Keratinocyte (primary cell): ENCODE results near the gene RARA. TPM values are rescaled to one million over a fixed set of nuclear protein-coding genes. Genes with fewer than 3 reads are reported as not detected.

Experiments used
- DNase-seq: peaks from one replicate; pipeline ENCODE4 v3.0.0-alpha.2; 2011; ENCODE audit warnings: low read depth, missing footprints, low spot score
- FAIRE-seq: peaks from 2 replicates; lab custom pipeline; 2011; peaks lifted over from hg19 to GRCh38; lab: Jason Lieb, UNC
- H2AFZ ChIP-seq: 2 replicates; pipeline ENCODE4 v1.6.0; 2012; ENCODE audit warnings: low read length, control low read depth, inconsistent platforms; ENCODE audit not compliant: control insufficient read depth
- H3K27ac ChIP-seq: 2 replicates; pipeline ENCODE4 v1.5.1; 2011; ENCODE audit warnings: low read length; ENCODE audit not compliant: control insufficient read depth, insufficient read depth
- H3K27me3 ChIP-seq: 3 replicates; pipeline ENCODE4 v1.6.0; 2011; ENCODE audit warnings: low read length; ENCODE audit not compliant: control insufficient read depth, insufficient read depth; ENCODE audit errors: extremely low read depth
- H3K36me3 ChIP-seq, 2 experiments: 2 replicates in 1 of 2; 3 replicates in 1 of 2; pipeline ENCODE4 v1.5.1; 2011; ENCODE audit warnings: low read length in 2 of 2, mild to moderate bottlenecking in 1 of 2; ENCODE audit not compliant: control insufficient read depth in 2 of 2, insufficient read depth in 2 of 2; ENCODE audit errors: extremely low read depth in 1 of 2
- H3K4me1 ChIP-seq: 3 replicates; pipeline ENCODE4 v1.5.1; 2011; ENCODE audit warnings: low read length; ENCODE audit not compliant: control insufficient read depth, insufficient read depth; ENCODE audit errors: extremely low read depth
- H3K4me2 ChIP-seq: 3 replicates; pipeline ENCODE4 v1.6.0; 2011; ENCODE audit warnings: low read depth, low read length; ENCODE audit not compliant: control insufficient read depth, insufficient read depth; ENCODE audit errors: extremely low read depth
- H3K4me3 ChIP-seq, 3 experiments: fragments of 200-600 bp in 1 of 3; sonication (generic) in 1 of 3; 2 replicates in 2 of 3; 3 replicates in 1 of 3; pipeline ENCODE4 v1.5.1; 2011 to 2016; ENCODE audit warnings: low read length in 3 of 3, mild to moderate bottlenecking in 3 of 3, control low read depth in 2 of 3, inconsistent platforms in 1 of 3, low read depth in 1 of 3, mixed read lengths in 1 of 3, mixed run types in 1 of 3, moderate library complexity in 1 of 3; ENCODE audit not compliant: control insufficient read depth in 2 of 3, insufficient read depth in 2 of 3; ENCODE audit errors: extremely low read depth in 1 of 3
- H3K79me2 ChIP-seq: 2 replicates; pipeline ENCODE4 v1.6.0; 2012; ENCODE audit warnings: low read length; ENCODE audit not compliant: control insufficient read depth, insufficient read depth
- H3K9ac ChIP-seq: 3 replicates; pipeline ENCODE4 v1.6.0; 2011; ENCODE audit warnings: low read length; ENCODE audit not compliant: control insufficient read depth, insufficient read depth; ENCODE audit errors: extremely low read depth
- H3K9me1 ChIP-seq: 3 replicates; pipeline ENCODE4 v1.6.0; 2011; ENCODE audit warnings: low read length; ENCODE audit not compliant: control insufficient read depth, insufficient read depth; ENCODE audit errors: extremely low read depth
- H3K9me3 ChIP-seq: 2 replicates; pipeline ENCODE4 v1.5.1; 2012; ENCODE audit warnings: low read depth, low read length; ENCODE audit not compliant: control insufficient read depth
- H4K20me1 ChIP-seq: 3 replicates; pipeline ENCODE4 v1.6.0; 2011; ENCODE audit warnings: low read length; ENCODE audit not compliant: control insufficient read depth, insufficient read depth; ENCODE audit errors: extremely low read depth
- EZH2 ChIP-seq: IDR thresholded peaks from one replicate; pipeline ENCODE4 v1.6.1; 2012; ENCODE audit warnings: inconsistent platforms, mild to moderate bottlenecking, low read length, moderate library complexity
- dilution Hi-C: fragments of 300-500 bp; cut with MboI; formaldehyde crosslinking; loops from one replicate; pipeline ENCODE4 v1.7.0; 2020; ENCODE audit warnings: low sequenced_read_pairs; ENCODE audit not compliant: extremely low pct_ligation_motif_present
- polyA plus RNA-seq, 5 experiments: library from polyadenylated mRNA; depleted of rRNA in 3 of 5; stranded (reverse) in 3 of 5; stranded (forward) in 1 of 5; unstranded in 1 of 5; fragments of >200 nt; gene quantifications; 1 replicate in 1 of 5; 2 replicates in 3 of 5; 3 replicates in 1 of 5; pipeline versions ENCODE4 v1.2.1 to v1.2.3, GENCODE V29; 2011 to 2012; ENCODE audit warnings: missing spikeins in 2 of 5, low read depth in 1 of 5, low replicate concordance in 1 of 5
- TF ChIP-seq, protein P1 (sequence below), 3 experiments: IDR thresholded peaks in 1 of 3; conservative IDR thresholded peaks in 1 of 3; optimal IDR thresholded peaks in 1 of 3; 2 replicates in 2 of 3; 3 replicates in 1 of 3; pipeline versions ENCODE3 to v1.5.1; 2011; ENCODE audit warnings: low read length in 3 of 3, mild to moderate bottlenecking in 3 of 3, moderate library complexity in 2 of 3, control low read depth in 1 of 3, inconsistent platforms in 1 of 3; ENCODE audit not compliant: insufficient read depth in 2 of 3; ENCODE audit errors: extremely low read depth in 1 of 3

Gene RARA
- polyA plus RNA-seq, 1 donor (not counting 4 experiments of a cell fraction or from before 2014, with no cell fraction given), result 3.8 TPM

DNA sequence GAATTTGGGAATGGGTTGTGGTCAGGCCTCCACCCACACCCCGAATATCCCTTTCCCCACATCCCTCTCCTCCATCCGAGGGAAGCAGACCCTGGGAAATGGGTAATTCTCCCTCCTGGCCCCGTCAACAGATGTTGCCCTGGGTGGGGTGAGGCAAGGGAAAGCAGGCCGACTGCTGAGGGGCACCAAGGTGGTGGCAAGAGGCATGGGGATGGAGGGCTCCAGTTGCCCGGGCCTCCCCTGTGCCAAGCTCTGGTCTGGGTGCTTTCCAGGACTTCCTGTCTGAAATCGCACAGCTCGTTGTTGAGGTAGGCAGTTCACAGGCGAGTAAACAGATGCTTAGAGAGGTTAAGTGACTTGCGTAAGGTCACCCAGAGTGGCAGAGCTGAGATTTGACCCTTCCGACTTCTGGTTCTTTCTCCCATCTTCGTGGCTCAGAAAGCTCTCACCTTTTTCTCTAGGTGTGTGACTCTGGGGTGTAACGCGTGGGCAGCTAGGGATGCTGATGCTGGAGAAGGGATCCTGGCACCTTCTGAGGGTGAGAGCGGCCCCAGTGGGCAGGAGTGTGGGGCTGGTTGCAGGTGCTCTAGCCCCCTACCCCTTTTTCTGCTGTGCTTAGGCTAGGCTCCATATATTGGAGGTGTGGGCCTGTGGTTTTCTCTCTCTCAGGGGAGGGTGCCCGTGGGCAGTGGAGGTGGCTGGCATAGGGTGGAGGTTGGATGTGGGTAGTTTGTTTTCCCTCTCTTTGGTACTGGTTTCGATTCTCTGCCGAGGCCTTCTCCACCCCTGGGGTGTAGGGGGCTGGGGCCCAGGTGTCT, 17.2 kb downstream of the RARA start:
- Histone ChIP-seq H3K4me3 (no peak overlapping the region), H3K79me2 (peaks cover 95% of the 10 kb centered on the region), H4K20me1 (peaks cover 21% of the 10 kb centered on the region), H3K9me1 (peaks cover 2% of the 10 kb centered on the region), H3K9ac (no peak overlapping the region), H2AFZ (no peak overlapping the region), H3K4me1 (peaks cover 44% of the 10 kb centered on the region), H3K27me3 (no peaks in the 10 kb centered on the region), H3K27ac (no peak overlapping the region), H3K9me3 (no peaks in the 10 kb centered on the region), H3K4me2 (no peak overlapping the region), H3K36me3 (peaks cover 2 to 7% of the 10 kb centered on the region in 2 experiments)
- DNase-seq, result no peak
- dilution Hi-C loops, result no loop called here
- FAIRE-seq, result no peak
- TF ChIP-seq EZH2, result no peak
- TF ChIP-seq, protein P1, sequence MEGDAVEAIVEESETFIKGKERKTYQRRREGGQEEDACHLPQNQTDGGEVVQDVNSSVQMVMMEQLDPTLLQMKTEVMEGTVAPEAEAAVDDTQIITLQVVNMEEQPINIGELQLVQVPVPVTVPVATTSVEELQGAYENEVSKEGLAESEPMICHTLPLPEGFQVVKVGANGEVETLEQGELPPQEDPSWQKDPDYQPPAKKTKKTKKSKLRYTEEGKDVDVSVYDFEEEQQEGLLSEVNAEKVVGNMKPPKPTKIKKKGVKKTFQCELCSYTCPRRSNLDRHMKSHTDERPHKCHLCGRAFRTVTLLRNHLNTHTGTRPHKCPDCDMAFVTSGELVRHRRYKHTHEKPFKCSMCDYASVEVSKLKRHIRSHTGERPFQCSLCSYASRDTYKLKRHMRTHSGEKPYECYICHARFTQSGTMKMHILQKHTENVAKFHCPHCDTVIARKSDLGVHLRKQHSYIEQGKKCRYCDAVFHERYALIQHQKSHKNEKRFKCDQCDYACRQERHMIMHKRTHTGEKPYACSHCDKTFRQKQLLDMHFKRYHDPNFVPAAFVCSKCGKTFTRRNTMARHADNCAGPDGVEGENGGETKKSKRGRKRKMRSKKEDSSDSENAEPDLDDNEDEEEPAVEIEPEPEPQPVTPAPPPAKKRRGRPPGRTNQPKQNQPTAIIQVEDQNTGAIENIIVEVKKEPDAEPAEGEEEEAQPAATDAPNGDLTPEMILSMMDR (optimal IDR thresholded peaks at IDR 0.05 in 1 of 3, IDR thresholded peaks at IDR 0.05 in 1 of 3, conservative IDR thresholded peaks at IDR 0.05 in 1 of 3; ENCODE audit: extremely low read depth in 1 of 3, insufficient read depth in 2 of 3, low read length in 3 of 3), result no peak

DNA sequence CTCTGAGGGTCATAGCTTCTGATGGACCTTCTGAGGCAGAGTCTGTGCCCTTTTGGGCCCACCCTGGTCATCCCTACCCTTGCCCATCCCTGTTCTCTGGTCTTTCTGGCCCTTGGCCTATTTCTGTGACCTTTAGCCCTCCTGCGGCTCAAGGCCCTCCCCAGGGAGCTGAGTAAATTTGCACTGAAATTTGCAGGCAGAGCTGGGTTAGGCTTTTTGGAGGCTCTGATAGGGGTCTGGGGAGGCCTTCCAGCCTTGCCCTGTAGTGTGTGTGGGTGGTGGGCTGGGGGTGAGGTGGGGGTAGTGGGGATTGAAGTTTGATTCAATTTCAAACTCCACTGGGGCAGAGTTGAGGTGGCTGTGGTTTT, 17.8 kb downstream of the RARA start:
- H3K4me3 ChIP-seq, result no peak overlapping the region
- TF ChIP-seq EZH2, result no peak
- TF ChIP-seq, protein P1 (optimal IDR thresholded peaks at IDR 0.05 in 1 of 3, IDR thresholded peaks at IDR 0.05 in 1 of 3, conservative IDR thresholded peaks at IDR 0.05 in 1 of 3; ENCODE audit: extremely low read depth in 1 of 3, insufficient read depth in 2 of 3, low read length in 3 of 3), result no peak
- H3K79me2 ChIP-seq, result peaks cover 95% of the 10 kb centered on the region
- no peak overlapping the region for H3K27ac ChIP-seq
- H4K20me1 ChIP-seq, result peaks cover 16% of the 10 kb centered on the region
- peaks cover 2% of the 10 kb centered on the region for H3K9me1 ChIP-seq
- peaks cover 7 to 12% of the 10 kb centered on the region in 2 experiments for H3K36me3 ChIP-seq
- H3K4me1 ChIP-seq, result peaks cover 38% of the 10 kb centered on the region
- DNase-seq, result no peak
- no peak for FAIRE-seq
- no peak overlapping the region for H2AFZ ChIP-seq
- dilution Hi-C loops, result no loop called here
- no peaks in the 10 kb centered on the region for H3K27me3 ChIP-seq
- no peak overlapping the region for H3K9ac ChIP-seq
- H3K9me3 ChIP-seq, result no peaks in the 10 kb centered on the region
- no peak overlapping the region for H3K4me2 ChIP-seq
